ENCODE results near the gene SLC23A3. TPM values are rescaled to one million over a fixed set of nuclear protein-coding genes. Genes with fewer than 3 reads are reported as not detected.

SLC23A3 gene
- total and polyA plus RNA-seq, 9 of the 15 experiments (the other 6 are each of a cell fraction or from before 2014, with no cell fraction given) = 0.06 to 0.64 (median 0.16) TPM

GRCh38 chr2:219214786-219215185 is 45.0 kb upstream of the SLC23A3 start (continued):
- no peak for TF ChIP-seq TRIM25 (IDR thresholded peaks at IDR 0.05; ENCODE audit: borderline replicate concordance)
- TF ChIP-seq U2AF1 (optimal IDR thresholded peaks at IDR 0.05; ENCODE audit: low read depth, low read length) = no peak

DNA sequence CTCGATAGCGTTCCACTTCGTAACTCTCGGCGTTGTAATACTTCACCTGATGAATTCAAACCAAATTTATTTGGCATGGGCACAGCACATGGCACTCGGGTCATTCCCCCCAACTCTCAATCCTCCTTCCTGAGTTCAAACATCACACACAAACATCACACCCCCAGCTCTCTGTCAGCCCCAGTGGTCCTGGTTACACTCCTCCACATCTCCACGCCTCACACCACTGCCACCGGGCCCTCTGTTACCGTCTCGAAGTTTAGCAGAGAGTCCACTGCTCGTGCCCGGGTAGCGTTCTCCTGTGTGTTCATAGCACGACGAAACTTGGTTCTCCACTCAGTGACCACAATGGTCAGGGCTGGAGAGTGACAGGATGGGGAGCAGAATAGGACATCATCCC is 44.3 kb upstream of the SLC23A3 start:
- Histone ChIP-seq H3K4me2 (ENCODE audit: insufficient read depth, low read length) (no peak overlapping the region), H4K20me1 (replicated peaks; ENCODE audit: control insufficient read depth, insufficient read depth, low read length) (0 out of 2 replicates have a peak, but pooled peaks cover 2% of the 10 kb centered on the region), H3K4me1 (replicated peaks in 1 of 2; ENCODE audit: control insufficient read depth in 2 of 2, insufficient read depth in 2 of 2, low read length in 2 of 2) (peaks cover 10 to 31% of the 10 kb centered on the region in 2 experiments; a peak in 4 of 5 replicates), H3K79me2 (ENCODE audit: control insufficient read depth, insufficient read depth, low read length) (peaks cover 27% of the 10 kb centered on the region), H3K27ac (ENCODE audit: extremely low read depth, low read depth, low read length) (no peak overlapping the region), H3K4me3 (no peak overlapping the region), H3K27me3 (ENCODE audit: control insufficient read depth in 2 of 2, insufficient read depth in 2 of 2, low read length in 2 of 2) (no peaks in the 10 kb centered on the region), H3K9me1 (ENCODE audit: control insufficient read depth, insufficient read depth, low read length) (no peaks in the 10 kb centered on the region), H3K36me3 (ENCODE audit: control insufficient read depth, insufficient read depth, low read length) (peaks cover 70% of the 10 kb centered on the region), H3K9ac (ENCODE audit: insufficient read depth in 1 of 2, low read depth in 2 of 2, low read length in 2 of 2) (no peak overlapping the region), H3K9me3 (replicated peaks; ENCODE audit: control insufficient read depth, insufficient read depth, low read depth, low read length) (no peaks in the 10 kb centered on the region), H2AFZ (ENCODE audit: low read depth, low read length) (no peak overlapping the region)
- intact Hi-C loops (cut with micrococcal nuclease) (no loop called here), in situ Hi-C loops (cut with MboI) (no loop called here)
- WGBS (ENCODE audit: insufficient coverage, low coverage, missing lambda C conversion rate) = 98% methylated on average over 13 of the region's 15 CpGs
- TF ChIP-seq KLF10 (CRISPR knock-in tag; IDR thresholded peaks at IDR 0.05) (no peak), SMARCA5 (IDR thresholded peaks at IDR 0.05) (no peak), HDAC6 (IDR thresholded peaks at IDR 0.05; ENCODE audit: low read depth, low read length) (no peak), NCOA4 (IDR thresholded peaks at IDR 0.05; ENCODE audit: partially characterized antibody) (no peak), CGGBP1 (CRISPR knock-in tag; IDR thresholded peaks at IDR 0.05) (no peak), HEY1 (CRISPR knock-in tag; IDR thresholded peaks at IDR 0.05; ENCODE audit: borderline replicate concordance) (no peak), WHSC1 (IDR thresholded peaks at IDR 0.05; ENCODE audit: low read length) (no peak), SNIP1 (IDR thresholded peaks at IDR 0.05; ENCODE audit: low read depth) (no peak), PURB (CRISPR knock-in tag; IDR thresholded peaks at IDR 0.05; ENCODE audit: low read depth) (no peak), POLR2B (IDR thresholded peaks at IDR 0.05; ENCODE audit: low read depth, partially characterized antibody) (no peak), AFF1 (IDR thresholded peaks at IDR 0.05; ENCODE audit: low read depth in 1 of 2, partially characterized antibody in 2 of 2) (no peak), KHSRP (IDR thresholded peaks at IDR 0.05) (no peak), SLC30A9 (CRISPR knock-in tag; IDR thresholded peaks at IDR 0.05) (no peak), ZNF146 (CRISPR knock-in tag; IDR thresholded peaks at IDR 0.05; ENCODE audit: unreplicated experiment) (no peak), ZNF76 (CRISPR knock-in tag; IDR thresholded peaks at IDR 0.05; ENCODE audit: borderline replicate concordance) (no peak)
- DNase-seq (ENCODE audit: extremely low read depth in 1 of 4, low spot score in 3 of 4) (no peak), FAIRE-seq (no peak), ATAC-seq (no peak)
- POLR2A ChIA-PET = interaction anchor here (0.7 kb wide), 1 partner anchor 24 kb away, joined by 3 read pairs; no protein-coding TSS in a partner anchor
- CTCF ChIA-PET (ENCODE audit: low intra/inter-chr PET ratio) = no interaction called here
- BruUV-seq (replicated peaks) = no TSS peak
